Measurements from ENCODE around the gene SLC37A1. TPM values are rescaled to one million over a fixed set of nuclear protein-coding genes. Genes with fewer than 3 reads are reported as not detected.
A peak's percentile ranks its signal among the peaks of the same experiment; 100 is the strongest.

Gene SLC37A1
- total and polyA plus RNA-seq, 9 of the 15 experiments (the other 6 are each of a cell fraction or from before 2014, with no cell fraction given) = 0.06 to 3.4 (median 0.40) TPM

DNA sequence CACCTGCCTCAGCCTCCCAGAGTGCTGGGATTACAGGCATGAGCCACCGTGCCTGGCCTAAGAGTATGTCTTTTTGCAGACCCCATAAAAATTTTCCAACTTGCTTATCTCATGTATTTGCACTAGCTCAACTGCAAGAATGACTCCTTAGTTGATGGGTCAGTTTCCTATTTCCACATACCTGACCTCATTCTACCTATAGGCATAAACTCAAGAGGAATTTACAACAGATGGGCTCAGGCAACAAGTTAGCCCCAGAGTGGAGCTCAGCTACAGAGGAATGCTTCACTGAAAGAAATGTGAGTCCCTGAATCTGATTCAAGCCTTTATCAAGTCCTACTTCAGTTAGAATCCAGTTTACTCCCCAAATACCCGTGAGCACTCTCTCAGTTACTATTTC, 5.3 kb upstream of the SLC37A1 start:
- in situ Hi-C loops (cut with MboI) = no loop called here
- H3K27ac ChIP-seq (ENCODE audit: extremely low read depth, low read depth, low read length) = no peak overlapping the region
- peaks cover 0 to 5% of the 10 kb centered on the region in 2 experiments; a peak in 1 of 5 replicates for H3K4me1 ChIP-seq (replicated peaks in 1 of 2; ENCODE audit: control insufficient read depth in 2 of 2, insufficient read depth in 2 of 2, low read length in 2 of 2)
- DNase-seq (ENCODE audit: extremely low read depth in 1 of 4, low spot score in 3 of 4) (no peak), ATAC-seq (no peak), FAIRE-seq (no peak)
- 6% methylated on average over 2 of the region's 2 CpGs for WGBS (ENCODE audit: insufficient coverage, low coverage, missing lambda C conversion rate)
- no TSS peak for BruUV-seq (replicated peaks)
- H3K9me3 ChIP-seq (replicated peaks; ENCODE audit: control insufficient read depth, insufficient read depth, low read depth, low read length) = no peaks in the 10 kb centered on the region
- H3K9me1 ChIP-seq (ENCODE audit: control insufficient read depth, insufficient read depth, low read length) = no peaks in the 10 kb centered on the region
- TF ChIP-seq ZNF121 (CRISPR knock-in tag; conservative IDR thresholded peaks at IDR 0.05) (0 out of 2 replicates have a peak, but pooled peaks have one; percentile 0), TAF9B (IDR thresholded peaks at IDR 0.05; ENCODE audit: partially characterized antibody) (no peak), ZNF76 (CRISPR knock-in tag; IDR thresholded peaks at IDR 0.05; ENCODE audit: borderline replicate concordance) (no peak)
- no peaks in the 10 kb centered on the region for H3K79me2 ChIP-seq (ENCODE audit: control insufficient read depth, insufficient read depth, low read length)
- H3K27me3 ChIP-seq (ENCODE audit: control insufficient read depth in 2 of 2, insufficient read depth in 2 of 2, low read length in 2 of 2) = peaks cover 20% of the 10 kb centered on the region in 2 experiments; a peak in 4 of 5 replicates
- no peak overlapping the region for H3K4me3 ChIP-seq
- H2AFZ ChIP-seq (ENCODE audit: low read depth, low read length) = no peak overlapping the region
- no peaks in the 10 kb centered on the region for H3K36me3 ChIP-seq (ENCODE audit: control insufficient read depth, insufficient read depth, low read length)
- no peak overlapping the region for H3K4me2 ChIP-seq (ENCODE audit: insufficient read depth, low read length)
- intact Hi-C loops (cut with micrococcal nuclease) = no loop called here
- ChIA-PET CTCF (ENCODE audit: low intra/inter-chr PET ratio) (no interaction called here), POLR2A (interaction anchor here (1.5 to 2.0 kb wide), 2 partner anchors 13 to 19 kb away, joined by 3 to 7 read pairs; partner anchors contain the start of gene RSPH1)
- no peak overlapping the region for H3K9ac ChIP-seq (ENCODE audit: insufficient read depth in 1 of 2, low read depth in 2 of 2, low read length in 2 of 2)
- H4K20me1 ChIP-seq (replicated peaks; ENCODE audit: control insufficient read depth, insufficient read depth, low read length) = no peaks in the 10 kb centered on the region

DNA sequence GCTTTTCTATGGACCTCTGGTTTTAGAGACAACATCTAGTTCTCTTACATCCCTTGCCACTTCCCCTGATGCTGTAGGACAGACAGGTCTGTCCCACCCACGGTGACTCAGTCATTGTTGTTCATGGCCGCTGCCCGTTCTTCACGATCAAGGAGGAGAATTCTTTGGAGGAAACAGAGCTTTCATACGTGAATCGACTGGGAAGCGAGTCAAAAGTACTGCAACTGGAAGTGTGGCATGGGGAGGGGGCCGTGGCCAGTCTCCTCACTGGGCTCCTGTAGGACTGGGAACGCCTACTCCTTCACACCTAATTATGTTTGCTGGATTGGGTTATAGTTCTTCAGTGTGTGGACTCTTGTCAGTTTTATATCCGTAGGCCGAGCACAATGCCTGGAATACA, 4.4 kb upstream of the SLC37A1 start:
- H3K79me2 ChIP-seq (ENCODE audit: control insufficient read depth, insufficient read depth, low read length) = no peaks in the 10 kb centered on the region
- H3K9ac ChIP-seq (ENCODE audit: insufficient read depth in 1 of 2, low read depth in 2 of 2, low read length in 2 of 2) = no peak overlapping the region
- no peaks in the 10 kb centered on the region for H4K20me1 ChIP-seq (replicated peaks; ENCODE audit: control insufficient read depth, insufficient read depth, low read length)
- ATAC-seq = no peak
- H3K4me2 ChIP-seq (ENCODE audit: insufficient read depth, low read length) = peak overlapping the region; percentile 21; the same call in 1 of the 2 replicates
- peaks cover 24 to 26% of the 10 kb centered on the region in 2 experiments; a peak in 4 of 5 replicates for H3K27me3 ChIP-seq (ENCODE audit: control insufficient read depth in 2 of 2, insufficient read depth in 2 of 2, low read length in 2 of 2)
- 4% methylated on average over 11 of the region's 11 CpGs for WGBS (ENCODE audit: insufficient coverage, low coverage, missing lambda C conversion rate)
- POLR2A ChIA-PET = interaction anchor here (0.6 to 2.0 kb wide), 3 partner anchors 10 to 18 kb away, joined by 3 to 7 read pairs (median 3); partner anchors contain the start of gene RSPH1
- CTCF ChIA-PET (ENCODE audit: low intra/inter-chr PET ratio) = no interaction called here
- no TSS peak for BruUV-seq (replicated peaks)
- H3K4me3 ChIP-seq = no peak overlapping the region
- H2AFZ ChIP-seq (ENCODE audit: low read depth, low read length) = 0 out of 2 replicates have a peak overlapping the region, but pooled peaks have one; percentile 16
- H3K4me1 ChIP-seq (replicated peaks in 1 of 2; ENCODE audit: control insufficient read depth in 2 of 2, insufficient read depth in 2 of 2, low read length in 2 of 2) = peaks cover 0 to 13% of the 10 kb centered on the region in 2 experiments; a peak in 2 of 5 replicates
- H3K9me1 ChIP-seq (ENCODE audit: control insufficient read depth, insufficient read depth, low read length) = no peaks in the 10 kb centered on the region
- intact Hi-C loops (cut with micrococcal nuclease) = no loop called here
- no peak overlapping the region for H3K27ac ChIP-seq (ENCODE audit: extremely low read depth, low read depth, low read length)
- DNase-seq (ENCODE audit: extremely low read depth in 1 of 4, low spot score in 3 of 4) = no peak
- in situ Hi-C loops (cut with MboI) = no loop called here
- no peaks in the 10 kb centered on the region for H3K36me3 ChIP-seq (ENCODE audit: control insufficient read depth, insufficient read depth, low read length)
- no peaks in the 10 kb centered on the region for H3K9me3 ChIP-seq (replicated peaks; ENCODE audit: control insufficient read depth, insufficient read depth, low read depth, low read length)
- no peak for FAIRE-seq
- TF ChIP-seq, protein P1, sequence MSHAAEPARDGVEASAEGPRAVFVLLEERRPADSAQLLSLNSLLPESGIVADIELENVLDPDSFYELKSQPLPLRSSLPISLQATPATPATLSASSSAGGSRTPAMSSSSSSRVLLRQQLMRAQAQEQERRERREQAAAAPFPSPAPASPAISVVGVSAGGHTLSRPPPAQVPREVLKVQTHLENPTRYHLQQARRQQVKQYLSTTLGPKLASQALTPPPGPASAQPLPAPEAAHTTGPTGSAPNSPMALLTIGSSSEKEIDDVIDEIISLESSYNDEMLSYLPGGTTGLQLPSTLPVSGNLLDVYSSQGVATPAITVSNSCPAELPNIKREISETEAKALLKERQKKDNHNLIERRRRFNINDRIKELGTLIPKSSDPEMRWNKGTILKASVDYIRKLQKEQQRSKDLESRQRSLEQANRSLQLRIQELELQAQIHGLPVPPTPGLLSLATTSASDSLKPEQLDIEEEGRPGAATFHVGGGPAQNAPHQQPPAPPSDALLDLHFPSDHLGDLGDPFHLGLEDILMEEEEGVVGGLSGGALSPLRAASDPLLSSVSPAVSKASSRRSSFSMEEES (CRISPR knock-in tag; IDR thresholded peaks at IDR 0.05) = no peak
- TF ChIP-seq, protein P2, sequence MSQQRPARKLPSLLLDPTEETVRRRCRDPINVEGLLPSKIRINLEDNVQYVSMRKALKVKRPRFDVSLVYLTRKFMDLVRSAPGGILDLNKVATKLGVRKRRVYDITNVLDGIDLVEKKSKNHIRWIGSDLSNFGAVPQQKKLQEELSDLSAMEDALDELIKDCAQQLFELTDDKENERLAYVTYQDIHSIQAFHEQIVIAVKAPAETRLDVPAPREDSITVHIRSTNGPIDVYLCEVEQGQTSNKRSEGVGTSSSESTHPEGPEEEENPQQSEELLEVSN (IDR thresholded peaks at IDR 0.05; ENCODE audit: borderline replicate concordance in 1 of 2, extremely low read depth in 1 of 2, insufficient read depth in 1 of 2, insufficient read length in 1 of 2, low read depth in 1 of 2, low read length in 1 of 2, poor library complexity in 1 of 2, severe bottlenecking in 1 of 2) = no peak
- no peak for TF ChIP-seq PURB (CRISPR knock-in tag; IDR thresholded peaks at IDR 0.05; ENCODE audit: low read depth)
- TF ChIP-seq ZNF133 (CRISPR knock-in tag; IDR thresholded peaks at IDR 0.05) = no peak

All from K562 (cell line).